VCaP (cell line): ENCODE measurements around the gene GORASP1.

Source experiments
- H3K27ac ChIP-seq: fragments of 450-650 bp; 2 replicates; pipeline ENCODE4 v1.5.1; 2017
- CTCF ChIP-seq: fragments of 450-650 bp; conservative IDR thresholded peaks from 2 replicates; pipeline ENCODE4 v1.5.1; 2017; ENCODE audit warnings: mild to moderate bottlenecking, moderate library complexity

Gene GORASP1

DNA sequence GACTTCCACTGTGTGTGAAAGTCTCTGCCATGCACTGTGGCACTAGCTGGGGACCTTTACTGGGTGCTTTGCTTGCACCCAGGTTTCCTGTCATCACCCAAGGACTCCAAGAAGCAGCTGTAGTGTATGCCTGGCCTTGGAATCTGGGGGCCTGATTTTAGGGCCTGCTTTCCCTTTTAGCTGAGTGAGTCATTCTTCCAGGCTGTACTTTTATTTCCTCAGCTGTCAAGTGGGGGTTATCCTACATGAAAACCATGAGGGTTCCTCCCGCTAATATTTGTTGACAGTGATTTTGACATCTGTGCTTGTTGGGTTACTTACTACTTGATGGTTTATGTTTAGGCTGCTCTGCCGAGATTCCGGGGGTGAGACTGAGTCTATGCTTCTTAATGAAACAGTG lies 18.5 kb downstream of the GORASP1 start:
- no peak for TF ChIP-seq CTCF

DNA sequence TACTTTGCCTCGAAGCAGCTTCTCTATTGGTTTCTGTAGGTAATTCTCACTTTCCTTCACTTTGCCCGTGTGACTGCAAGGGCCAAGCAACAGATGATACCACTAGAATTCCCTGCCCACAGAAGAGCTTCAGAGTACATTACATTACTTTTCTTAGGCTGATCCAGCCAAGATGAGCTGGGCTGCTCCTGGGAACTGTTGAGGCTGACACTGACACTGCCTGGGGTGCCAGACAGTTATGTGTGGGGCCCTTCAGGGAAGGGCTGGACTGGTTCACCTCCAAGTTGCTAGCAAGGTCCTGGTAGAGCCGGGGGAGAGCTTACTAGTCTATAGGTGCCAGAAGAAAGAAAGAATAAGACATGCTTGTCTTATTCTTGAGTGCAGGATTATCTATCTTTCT lies 19.0 kb downstream of the GORASP1 start:
- no peak for TF ChIP-seq CTCF
- H3K27ac ChIP-seq, result no peak overlapping the region

More for the DNA sequence above, 18.5 kb downstream of the GORASP1 start:
- no peak overlapping the region for H3K27ac ChIP-seq

DNA sequence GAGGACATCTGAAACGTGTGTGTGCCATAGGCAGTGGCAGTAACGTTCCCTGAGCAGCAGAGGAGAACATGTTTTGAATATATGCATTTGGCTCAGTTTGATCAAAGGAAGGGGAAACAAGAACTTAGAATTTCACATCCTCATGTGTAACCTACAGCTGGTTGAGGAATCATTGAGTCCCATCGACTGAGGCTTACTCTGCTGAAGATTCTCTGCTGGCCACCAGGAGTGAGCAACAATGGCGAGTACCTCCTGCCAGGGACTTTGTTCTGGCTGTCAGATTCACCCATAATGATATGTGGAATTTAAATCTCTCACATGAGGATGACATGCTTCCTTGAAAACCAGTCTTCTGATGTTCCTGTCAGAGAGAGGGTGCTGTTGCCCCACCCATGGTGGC lies 21.3 kb downstream of the GORASP1 start:
- H3K27ac ChIP-seq, result no peak overlapping the region
- TF ChIP-seq CTCF, result no peak

- TF ChIP-seq CTCF, result no peak
- no peak overlapping the region for H3K27ac ChIP-seq
These were observed 24.6 kb downstream of the GORASP1 start for GRCh38 chr3:39082666-39083313.

DNA sequence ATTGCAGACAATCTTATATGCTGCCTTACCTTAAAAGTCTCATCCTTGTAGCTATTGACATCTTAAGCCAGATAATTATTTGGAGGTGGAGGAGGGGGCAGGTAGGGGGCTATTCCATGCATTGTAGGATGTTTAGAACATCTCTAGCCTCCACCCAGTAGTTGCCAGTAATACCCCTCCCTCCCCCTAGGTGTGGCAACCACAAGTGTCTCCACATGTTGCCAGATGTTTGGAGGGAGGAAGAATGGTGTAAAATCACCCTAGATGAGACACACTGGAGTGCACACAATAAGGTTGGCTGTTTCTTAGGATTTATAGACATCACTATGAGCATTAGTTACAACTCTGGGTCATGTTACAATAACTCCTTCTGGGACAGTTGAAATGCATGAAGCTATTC lies 27.4 kb downstream of the GORASP1 start:
- H3K27ac ChIP-seq, result no peak overlapping the region
- no peak for TF ChIP-seq CTCF

DNA sequence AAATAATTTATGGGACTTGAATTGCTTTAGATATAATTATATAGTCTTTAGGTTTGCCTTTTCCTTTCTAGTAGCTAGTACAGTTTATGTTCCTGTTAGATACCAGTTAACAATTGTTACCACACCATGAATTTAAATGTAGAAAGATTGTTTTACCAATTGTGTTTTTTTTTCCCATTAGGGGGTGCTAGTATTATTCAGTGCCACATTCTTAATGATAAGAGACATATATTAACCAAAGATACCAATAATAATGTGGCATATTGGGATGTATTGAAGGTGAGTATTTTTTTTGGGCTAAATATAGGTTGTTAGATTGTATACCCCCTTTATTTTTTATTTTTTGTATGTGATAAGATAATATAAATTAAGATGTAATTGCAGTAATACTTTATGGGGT lies 27.9 kb downstream of the GORASP1 start:
- 0 out of 2 replicates have a peak, but pooled peaks have one; percentile 14 for TF ChIP-seq CTCF
- H3K27ac ChIP-seq, result no peak overlapping the region

GRCh38 chr3:39075910-39076309 lies 31.5 kb downstream of the GORASP1 start:
- TF ChIP-seq CTCF, result no peak
- H3K27ac ChIP-seq, result no peak overlapping the region
